Prostate gland (tissue), 2 donors: ENCODE results near the gene PLXND1.

Source experiments
- CTCF ChIP-seq, 4 experiments: fragments of 200-600 bp in 2 of 4; fragments of 450-650 bp in 2 of 4; sonication (generic) in 2 of 4; IDR thresholded peaks; 1 replicate in 3 of 4; 2 replicates in 1 of 4; pipeline ENCODE4 v1.5.1; 2016 to 2019; ENCODE audit warnings: antibody characterized with exemption in 4 of 4, mild to moderate bottlenecking in 2 of 4, moderate library complexity in 2 of 4
- POLR2A ChIP-seq: fragments of 450-650 bp; IDR thresholded peaks from one replicate; pipeline ENCODE4 v1.6.1; 2016; ENCODE audit warnings: antibody characterized with exemption, mild to moderate bottlenecking

- TF ChIP-seq POLR2A (no peak), CTCF (IDR thresholded peaks at IDR 0.05) (no peak)
Observed at GRCh38 chr3:129526121-129526900, 80.2 kb downstream of the PLXND1 start.
